Transverse colon (tissue), 4 donors: ENCODE results near the gene ERVMER34-1. TPM values are rescaled to one million over a fixed set of nuclear protein-coding genes. Genes with fewer than 3 reads are reported as not detected.

Experiments used
- DNase-seq: peaks from one replicate; pipeline ENCODE4 v3.0.0-alpha.2; 2019
- H3K27ac ChIP-seq, 4 donors: fragments of 200-600 bp; sonication (generic); 2 replicates each; pipeline ENCODE4 v1.5.1; 2016 to 2018; ENCODE audit warnings: inconsistent platforms in 4 of 4
- H3K27me3 ChIP-seq: fragments of 200-600 bp; sonication (generic); 2 replicates; pipeline ENCODE4 v1.5.1; 2017; ENCODE audit warnings: inconsistent platforms
- H3K36me3 ChIP-seq, 4 donors: fragments of 200-600 bp; sonication (generic); 2 replicates each; pipeline ENCODE4 v1.5.1; 2017 to 2019; ENCODE audit warnings: inconsistent platforms in 4 of 4
- H3K4me1 ChIP-seq, 4 donors: fragments of 200-600 bp; sonication (generic); 2 replicates each; pipeline ENCODE4 v1.5.1; 2017 to 2020; ENCODE audit warnings: inconsistent platforms in 4 of 4
- H3K4me3 ChIP-seq, 4 donors: fragments of 200-600 bp; sonication (generic); 1 replicate in 1 of 4; 2 replicates in 3 of 4; pipeline versions ENCODE4 v1.5.1 to v1.6.1; 2017 to 2019; ENCODE audit warnings: inconsistent platforms in 4 of 4
- H3K9me3 ChIP-seq, 2 donors: fragments of 200-600 bp; sonication (generic); 2 replicates each; pipeline ENCODE4 v1.5.1; 2017 to 2019; ENCODE audit warnings: inconsistent platforms in 2 of 2
- EP300 ChIP-seq: sonication (generic); formaldehyde crosslinking; IDR thresholded peaks from one replicate; pipeline ENCODE4 v1.6.1; 2017; ENCODE audit warnings: antibody characterized with exemption, low read depth
- POLR2A ChIP-seq: fragments of 450-650 bp; IDR thresholded peaks from one replicate; pipeline ENCODE4 v1.6.1; 2016; ENCODE audit warnings: antibody characterized with exemption, mild to moderate bottlenecking, moderate library complexity
- POLR2AphosphoS5 ChIP-seq, 3 donors: sonication (generic); formaldehyde crosslinking; IDR thresholded peaks; one replicate each; pipeline ENCODE4 v1.6.1; 2016; ENCODE audit warnings: antibody characterized with exemption in 3 of 3
- WGBS, 2 donors: methylation state at CpG; one replicate each; pipeline ENCODE4 v1.1.5; 2018; ENCODE audit warnings: low coverage in 1 of 2; 5-methylcytosine and 5-hydroxymethylcytosine counted together
- in situ Hi-C, 4 donors: fragments of 200-750 bp; cut with MboI; loops; one replicate each; pipeline versions ENCODE4 v1.15.0 to v1.15.1; 2017; ENCODE audit warnings: low sequenced_read_pairs in 3 of 4, low pct_ligation_motif_present in 1 of 4, low pct_unique_long_range_greater_than_20kb in 1 of 4
- intact Hi-C: fragments of 100-400 bp; cut with DNase I; formaldehyde crosslinking; loops from one replicate; pipeline ENCODE4 v1.15.1; 2023; ENCODE audit warnings: low total_unique reads
- total RNA-seq, 4 donors: library from RNA; depleted of rRNA; stranded (reverse); fragments of >200 nt; gene quantifications; one replicate each; pipeline ENCODE4 v1.1.0, GENCODE V29; 2016
- TF ChIP-seq, protein P1 (sequence below), 5 experiments: fragments of 200-600 bp in 3 of 5; fragments of 450-650 bp in 2 of 5; sonication (generic) in 3 of 5; IDR thresholded peaks; 1 replicate in 2 of 5; 2 replicates in 3 of 5; pipeline ENCODE4 v1.5.1; 2016 to 2017; ENCODE audit warnings: antibody characterized with exemption in 5 of 5, inconsistent platforms in 3 of 5, mild to moderate bottlenecking in 2 of 5, moderate library complexity in 1 of 5

The ERVMER34-1 gene
- total RNA-seq, 4 donors from 2014 or later: 0.20 to 0.32 (median 0.27) TPM; not detected in 1

DNA sequence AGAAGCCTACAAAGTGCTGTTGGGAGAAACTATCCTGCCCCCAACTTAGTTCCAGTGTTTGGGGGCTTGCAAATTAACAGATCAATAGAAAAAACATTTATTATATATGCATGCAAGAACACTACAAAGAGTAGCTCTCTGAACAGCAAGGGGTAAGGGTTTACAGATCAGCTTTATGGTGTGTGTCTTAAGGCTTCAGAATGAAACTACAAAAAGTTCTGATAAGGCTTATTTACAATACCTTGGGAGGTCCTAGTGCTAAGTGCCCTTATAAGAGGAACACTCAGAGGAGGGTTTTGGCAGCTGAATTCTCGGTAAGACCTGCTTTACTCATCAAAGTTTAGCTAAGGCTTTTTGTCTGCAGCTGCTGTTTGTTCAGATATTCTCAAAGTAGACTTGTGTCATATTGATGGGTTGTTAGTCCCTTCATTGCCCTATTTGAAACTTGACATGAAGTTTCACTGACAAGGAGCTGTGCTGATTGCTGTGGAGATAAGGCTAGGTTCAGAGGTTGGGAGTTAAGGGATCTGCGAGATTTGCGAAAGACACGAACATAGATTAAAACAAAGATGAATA, 7.7 kb downstream of the ERVMER34-1 start:
- 65 to 90% methylated on average over 3 to 4 of the region's 4 CpGs for WGBS, 2 donors
- no peak for DNase-seq
- H3K9me3 ChIP-seq: no peaks in the 10 kb centered on the region
- no peaks in the 10 kb centered on the region for H3K36me3 ChIP-seq
- no peak overlapping the region for H3K4me3 ChIP-seq
- H3K27ac ChIP-seq: no peak overlapping the region
- in situ Hi-C loops: no loop called here
- TF ChIP-seq POLR2AphosphoS5 (IDR thresholded peaks at IDR 0.05): no peak
- TF ChIP-seq POLR2A: no peak
- no peak for TF ChIP-seq EP300
- TF ChIP-seq, protein P1, sequence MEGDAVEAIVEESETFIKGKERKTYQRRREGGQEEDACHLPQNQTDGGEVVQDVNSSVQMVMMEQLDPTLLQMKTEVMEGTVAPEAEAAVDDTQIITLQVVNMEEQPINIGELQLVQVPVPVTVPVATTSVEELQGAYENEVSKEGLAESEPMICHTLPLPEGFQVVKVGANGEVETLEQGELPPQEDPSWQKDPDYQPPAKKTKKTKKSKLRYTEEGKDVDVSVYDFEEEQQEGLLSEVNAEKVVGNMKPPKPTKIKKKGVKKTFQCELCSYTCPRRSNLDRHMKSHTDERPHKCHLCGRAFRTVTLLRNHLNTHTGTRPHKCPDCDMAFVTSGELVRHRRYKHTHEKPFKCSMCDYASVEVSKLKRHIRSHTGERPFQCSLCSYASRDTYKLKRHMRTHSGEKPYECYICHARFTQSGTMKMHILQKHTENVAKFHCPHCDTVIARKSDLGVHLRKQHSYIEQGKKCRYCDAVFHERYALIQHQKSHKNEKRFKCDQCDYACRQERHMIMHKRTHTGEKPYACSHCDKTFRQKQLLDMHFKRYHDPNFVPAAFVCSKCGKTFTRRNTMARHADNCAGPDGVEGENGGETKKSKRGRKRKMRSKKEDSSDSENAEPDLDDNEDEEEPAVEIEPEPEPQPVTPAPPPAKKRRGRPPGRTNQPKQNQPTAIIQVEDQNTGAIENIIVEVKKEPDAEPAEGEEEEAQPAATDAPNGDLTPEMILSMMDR (IDR thresholded peaks at IDR 0.05): no peak
- no peaks in the 10 kb centered on the region for H3K27me3 ChIP-seq
- intact Hi-C loops: no loop called here
- no peaks in the 10 kb centered on the region for H3K4me1 ChIP-seq

DNA sequence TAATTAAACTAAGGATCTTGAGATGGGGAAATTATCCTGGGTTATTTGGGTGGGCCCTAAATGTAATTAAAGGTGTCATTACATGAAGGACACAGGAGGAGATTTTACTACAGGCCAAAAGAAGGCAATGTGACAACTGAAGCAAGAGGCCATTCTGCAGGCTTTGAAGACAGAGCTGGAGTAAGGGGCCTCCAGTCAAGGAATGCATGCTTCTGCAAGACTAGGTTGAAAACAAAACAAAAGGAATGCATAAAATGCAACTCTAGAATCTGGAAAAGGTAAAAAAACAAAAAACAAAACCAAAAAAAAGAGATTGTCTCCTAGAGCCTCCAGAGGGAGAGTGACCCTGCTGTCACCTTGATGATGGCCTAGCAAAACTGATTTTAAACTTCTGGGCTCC, 21.6 kb downstream of the ERVMER34-1 start:
- H3K27me3 ChIP-seq: no peaks in the 10 kb centered on the region
- DNase-seq: no peak
- TF ChIP-seq EP300: no peak
- TF ChIP-seq POLR2AphosphoS5 (IDR thresholded peaks at IDR 0.05): no peak
- TF ChIP-seq, protein P1 (IDR thresholded peaks at IDR 0.05): no peak
- no peak for TF ChIP-seq POLR2A
- no peaks in the 10 kb centered on the region for H3K36me3 ChIP-seq
- intact Hi-C loops (no loop called here), in situ Hi-C loops (no loop called here)
- no peak overlapping the region for H3K27ac ChIP-seq
- H3K4me3 ChIP-seq: no peak overlapping the region
- no peaks in the 10 kb centered on the region for H3K9me3 ChIP-seq
- no peaks in the 10 kb centered on the region for H3K4me1 ChIP-seq

DNA sequence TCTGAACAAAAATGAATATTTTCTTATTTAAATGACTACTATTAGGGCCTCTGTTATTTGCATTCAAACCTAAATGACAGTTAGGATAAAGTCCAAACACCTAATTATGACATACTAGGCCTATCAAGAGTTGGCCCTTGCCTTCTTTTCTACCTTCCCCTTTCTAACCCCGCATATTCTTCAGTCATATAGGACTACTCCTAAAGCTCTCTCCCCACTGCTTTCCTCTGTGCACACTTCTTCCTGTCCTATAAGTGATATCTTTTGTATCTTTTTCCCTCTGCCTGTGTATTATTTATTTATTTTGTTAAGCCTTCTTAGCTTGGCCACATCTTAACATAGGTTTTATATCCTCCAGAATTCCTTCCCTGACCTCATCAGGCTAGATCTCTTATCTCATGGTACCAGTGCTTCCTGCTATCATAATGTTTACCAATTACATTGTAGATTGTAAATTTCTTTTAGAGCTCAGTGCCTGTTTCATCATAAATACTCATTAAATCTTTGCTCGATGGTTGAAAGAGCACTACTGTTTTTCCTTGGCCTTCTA, 22.5 kb downstream of the ERVMER34-1 start:
- in situ Hi-C loops: no loop called here
- Histone ChIP-seq H3K9me3 (no peaks in the 10 kb centered on the region), H3K4me1 (no peaks in the 10 kb centered on the region), H3K36me3 (no peaks in the 10 kb centered on the region), H3K4me3 (no peak overlapping the region), H3K27ac (no peak overlapping the region), H3K27me3 (no peaks in the 10 kb centered on the region)
- 55 to 57% methylated on average over 2 of the region's 2 CpGs for WGBS, 2 donors
- no peak for DNase-seq
- intact Hi-C loops: no loop called here
- TF ChIP-seq, protein P1 (IDR thresholded peaks at IDR 0.05): no peak
- TF ChIP-seq POLR2A: no peak
- TF ChIP-seq POLR2AphosphoS5 (IDR thresholded peaks at IDR 0.05): no peak
- TF ChIP-seq EP300: no peak

DNA sequence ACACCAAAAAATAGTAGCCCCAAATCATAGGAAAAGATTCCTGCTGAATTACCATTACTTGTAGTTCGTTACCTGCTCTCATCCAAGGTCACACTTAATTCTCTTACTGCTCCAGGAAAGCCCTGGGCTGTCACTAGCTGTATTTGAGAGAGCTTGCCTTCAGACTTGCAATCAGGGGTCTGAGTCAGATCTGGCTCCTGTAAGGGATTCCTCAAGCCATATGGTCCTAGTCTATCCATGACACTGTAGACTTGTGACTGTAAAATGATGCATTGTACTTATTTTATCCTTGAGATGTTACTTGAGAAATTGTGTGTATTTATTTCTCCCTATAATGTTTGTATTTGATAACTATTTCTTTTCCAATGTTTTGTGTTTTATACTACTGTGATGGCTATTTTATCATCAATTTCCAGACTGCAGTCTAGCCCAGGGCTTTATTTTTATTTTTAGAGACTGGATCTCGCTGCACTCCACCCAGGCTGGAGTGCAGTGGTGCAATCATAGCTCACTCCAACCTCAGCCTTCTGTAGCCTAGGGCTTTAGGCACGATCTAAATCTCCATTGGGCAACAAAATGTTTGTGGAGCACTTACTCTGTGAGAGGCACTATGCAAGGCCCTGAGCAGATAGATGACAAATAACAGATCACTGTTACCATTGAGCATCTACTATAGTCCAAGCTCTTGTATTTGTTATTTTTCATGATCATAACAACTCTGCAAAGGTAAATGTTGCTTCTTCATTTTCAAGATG, 24.2 kb downstream of the ERVMER34-1 start:
- TF ChIP-seq, protein P1 (IDR thresholded peaks at IDR 0.05): no peak
- TF ChIP-seq POLR2A (no peak), POLR2AphosphoS5 (IDR thresholded peaks at IDR 0.05) (no peak), EP300 (no peak)
- intact Hi-C loops: no loop called here
- 70 to 92% methylated on average over 3 of the region's 3 CpGs for WGBS, 2 donors
- no peaks in the 10 kb centered on the region for H3K9me3 ChIP-seq
- H3K27ac ChIP-seq: no peak overlapping the region
- no peak for DNase-seq
- no peak overlapping the region for H3K4me3 ChIP-seq
- no peaks in the 10 kb centered on the region for H3K27me3 ChIP-seq
- in situ Hi-C loops: no loop called here
- peaks cover 0 to 7% (median 2%) of the 10 kb centered on the region in 4 donors for H3K4me1 ChIP-seq
- no peaks in the 10 kb centered on the region for H3K36me3 ChIP-seq
